Astrocyte of the hippocampus (primary cell): ENCODE data around the gene KRTAP19-8.

Experiments used
- DNase-seq: peaks from one replicate; pipeline ENCODE4 v3.0.0; 2011; ENCODE audit warnings: low read depth, low spot score

KRTAP19-8 gene

GRCh38 chr21:31012133-31013089 is 25.9 kb downstream of the KRTAP19-8 start:
- DNase-seq = no peak

GRCh38 chr21:31011412-31011811 is 26.9 kb downstream of the KRTAP19-8 start:
- no peak for DNase-seq

GRCh38 chr21:31008355-31008754 is 29.9 kb downstream of the KRTAP19-8 start:
- no peak for DNase-seq

GRCh38 chr21:31005019-31005418 is 33.3 kb downstream of the KRTAP19-8 start:
- no peak for DNase-seq

- DNase-seq = no peak
These were observed 34.8 kb downstream of the KRTAP19-8 start for GRCh38 chr21:31003471-31003870.

GRCh38 chr21:30997541-30997940 is 40.7 kb downstream of the KRTAP19-8 start:
- DNase-seq = no peak

- DNase-seq = no peak
These were observed 41.5 kb downstream of the KRTAP19-8 start for GRCh38 chr21:30996728-30997127.

GRCh38 chr21:30994932-30995331 is 43.3 kb downstream of the KRTAP19-8 start:
- DNase-seq = no peak

- no peak for DNase-seq
These were observed 47.6 kb downstream of the KRTAP19-8 start for GRCh38 chr21:30990514-30991262.

GRCh38 chr21:30988706-30989105 is 49.6 kb downstream of the KRTAP19-8 start:
- no peak for DNase-seq
